ENCODE data around the gene RNF208. TPM values are rescaled to one million over a fixed set of nuclear protein-coding genes. Genes with fewer than 3 reads are reported as not detected.

Gene RNF208
- total and polyA plus RNA-seq, 2 donors (not counting 1 experiment from before 2014, with no cell fraction given) = 1.1 to 1.4 TPM

DNA sequence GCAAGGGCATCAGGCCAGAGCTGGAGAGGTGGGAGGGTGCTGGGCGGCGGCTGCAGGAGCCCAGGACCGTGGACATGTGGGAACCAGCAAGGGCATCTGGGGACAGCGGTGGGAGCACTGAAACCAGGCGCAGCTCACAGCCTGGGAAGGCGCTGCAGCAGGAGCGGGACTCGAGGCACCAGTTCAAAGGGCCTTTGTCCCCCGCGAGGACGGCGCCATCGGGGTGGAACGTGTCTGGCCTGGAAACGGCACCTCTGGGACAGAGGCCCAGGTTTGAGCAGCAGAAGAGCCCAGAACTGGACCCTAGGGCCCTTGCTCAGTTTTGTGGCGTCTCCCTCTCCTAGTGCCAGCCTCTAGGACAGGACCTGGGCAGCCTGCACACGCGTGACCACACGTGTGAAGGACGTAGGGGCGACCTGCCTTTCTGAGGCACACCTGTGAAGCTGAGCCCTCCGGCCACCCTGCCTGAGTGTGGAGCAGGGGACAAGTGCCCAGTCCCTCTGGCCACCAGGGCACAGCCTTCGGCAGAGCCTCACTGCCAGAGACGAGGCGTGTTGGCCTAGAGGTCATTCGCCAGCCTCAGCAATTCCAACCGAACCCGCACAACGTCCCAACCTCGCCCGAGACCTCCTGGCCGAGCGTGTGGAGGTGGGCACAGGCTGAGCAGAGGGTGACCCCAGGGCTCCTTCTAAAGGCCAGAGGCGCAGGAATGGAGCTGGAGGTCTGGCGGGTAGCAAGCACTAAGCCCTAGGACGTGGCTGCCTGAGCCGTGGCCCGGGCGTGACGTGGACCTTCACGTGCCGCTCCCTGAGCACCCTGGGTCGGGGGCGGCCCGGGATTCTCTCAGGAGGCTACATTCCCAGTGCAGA lies 48.0 kb downstream of the RNF208 start:
- no peaks in the 10 kb centered on the region for H3K9me3 Mint-ChIP-seq (ENCODE audit: insufficient read depth)
- Histone ChIP-seq H3K27ac (ENCODE audit: low read length in 2 of 2) (no peak overlapping the region), H2AFZ (ENCODE audit: insufficient read depth, low read depth, low read length, poor library complexity, severe bottlenecking) (no peak overlapping the region), H3K4me1 (ENCODE audit: control insufficient read depth in 2 of 2, insufficient read depth in 2 of 2, low read length in 2 of 2) (peaks cover 7 to 23% of the 10 kb centered on the region in 2 donors), H3K36me3 (replicated peaks in 1 of 2; ENCODE audit: control extremely low read depth in 1 of 2, control insufficient read depth in 1 of 2, extremely low read depth in 1 of 2, insufficient read depth in 2 of 2, low read length in 1 of 2) (peaks cover 0 to 10% of the 10 kb centered on the region in 2 experiments), H3K4me2 (replicated peaks; ENCODE audit: low read depth, low read length, poor library complexity, severe bottlenecking) (no peak overlapping the region), H3K9ac (ENCODE audit: low read length) (no peak overlapping the region), H3K79me2 (ENCODE audit: control insufficient read depth, insufficient read depth, low read length) (no peaks in the 10 kb centered on the region), H3K4me3 (ENCODE audit: control extremely low read depth in 1 of 5, extremely low read depth in 1 of 5, insufficient read depth in 1 of 5, low read depth in 2 of 5, low read length in 4 of 5) (no peak overlapping the region), H3K27me3 (replicated peaks in 1 of 4; ENCODE audit: control extremely low read depth in 1 of 4, control insufficient read depth in 3 of 4, insufficient read depth in 4 of 4, low read length in 3 of 4) (peaks cover 0 to 36% (median 16%) of the 10 kb centered on the region in 4 experiments), H4K20me1 (ENCODE audit: control insufficient read depth, insufficient read depth, low read length, poor library complexity, severe bottlenecking) (no peaks in the 10 kb centered on the region), H3K9me3 (ENCODE audit: control extremely low read depth in 1 of 3, control insufficient read depth in 2 of 3, insufficient read depth in 1 of 3, low read length in 2 of 3) (peaks cover 0 to 10% (median 0%) of the 10 kb centered on the region in 3 donors)
- TF ChIP-seq EZH2 (IDR thresholded peaks at IDR 0.05; ENCODE audit: borderline replicate concordance, insufficient read depth, low read depth, low read length, poor library complexity, severe bottlenecking) (no peak), CTCF (IDR thresholded peaks at IDR 0.05) (no peak)
- POLR2A ChIA-PET = no interaction called here
- ATAC-seq (ENCODE audit: low read depth) (no peak), DNase-seq (no peak)
- H3K4me3 Mint-ChIP-seq = no peak overlapping the region
- H3K4me1 Mint-ChIP-seq = peaks cover 6% of the 10 kb centered on the region
- intact Hi-C loops (cut with micrococcal nuclease) = no loop called here
- peaks cover under 1% of the 10 kb centered on the region for H3K27me3 Mint-ChIP-seq
- H3K27ac Mint-ChIP-seq = no peak overlapping the region
- 91% methylated on average over 45 of the region's 45 CpGs for WGBS (ENCODE audit: insufficient coverage)
- CTCF ChIA-PET = no interaction called here

All from B cell (primary cell).